ENCODE results near the gene KCNC1.

KCNC1 gene

GRCh38 chr11:17750801-17751165, 16.2 kb downstream of the KCNC1 start:
- no peak for TF ChIP-seq CREB5 (CRISPR knock-in tag; IDR thresholded peaks at IDR 0.05; ENCODE audit: low read depth)

GRCh38 chr11:17751558-17751957, 17.0 kb downstream of the KCNC1 start:
- no peak for TF ChIP-seq BACH2 (CRISPR knock-in tag; IDR thresholded peaks at IDR 0.05; ENCODE audit: borderline replicate concordance)
- no peak for TF ChIP-seq PATZ1 (CRISPR knock-in tag; IDR thresholded peaks at IDR 0.05; ENCODE audit: borderline replicate concordance)
- TF ChIP-seq ZFP3 (CRISPR knock-in tag; IDR thresholded peaks at IDR 0.05) = no peak
- no peak for TF ChIP-seq TOX (CRISPR knock-in tag; IDR thresholded peaks at IDR 0.05; ENCODE audit: borderline replicate concordance)
- no peak for TF ChIP-seq POU6F1 (CRISPR knock-in tag; IDR thresholded peaks at IDR 0.05; ENCODE audit: borderline replicate concordance, low read depth)
- TF ChIP-seq ZNF565 (CRISPR knock-in tag; conservative IDR thresholded peaks at IDR 0.05; ENCODE audit: low read depth) = no peak
- TF ChIP-seq ZFP30 (CRISPR knock-in tag; IDR thresholded peaks at IDR 0.05) = no peak
- ATAC-seq = no peak

More at GRCh38 chr11:17750801-17751165, 16.2 kb downstream of the KCNC1 start:
- no peak for ATAC-seq

- no peak for ATAC-seq
- no peak for TF ChIP-seq CSRNP3 (CRISPR knock-in tag; IDR thresholded peaks at IDR 0.05)
- TF ChIP-seq ZNF565 (CRISPR knock-in tag; conservative IDR thresholded peaks at IDR 0.05; ENCODE audit: low read depth) = no peak
- no peak for TF ChIP-seq ISL1 (CRISPR knock-in tag; IDR thresholded peaks at IDR 0.05)
These were observed 17.6 kb downstream of the KCNC1 start for GRCh38 chr11:17752144-17752543.

GRCh38 chr11:17753153-17753552, 18.6 kb downstream of the KCNC1 start:
- no peak for TF ChIP-seq ESRRG (CRISPR knock-in tag; IDR thresholded peaks at IDR 0.05)
- TF ChIP-seq ZFP3 (CRISPR knock-in tag; IDR thresholded peaks at IDR 0.05) = no peak
- no peak for TF ChIP-seq ZC3H10 (CRISPR knock-in tag; IDR thresholded peaks at IDR 0.05)
- no peak for TF ChIP-seq SNAI2 (CRISPR knock-in tag; IDR thresholded peaks at IDR 0.05)
- TF ChIP-seq ISL1 (CRISPR knock-in tag; IDR thresholded peaks at IDR 0.05) = no peak
- no peak for TF ChIP-seq POU6F1 (CRISPR knock-in tag; IDR thresholded peaks at IDR 0.05; ENCODE audit: borderline replicate concordance, low read depth)
- no peak for TF ChIP-seq PPARA (CRISPR knock-in tag; IDR thresholded peaks at IDR 0.05; ENCODE audit: borderline replicate concordance)
- TF ChIP-seq PATZ1 (CRISPR knock-in tag; IDR thresholded peaks at IDR 0.05; ENCODE audit: borderline replicate concordance) = no peak
- no peak for TF ChIP-seq ZNF8 (CRISPR knock-in tag; IDR thresholded peaks at IDR 0.05)
- no peak for TF ChIP-seq ZNF565 (CRISPR knock-in tag; conservative IDR thresholded peaks at IDR 0.05; ENCODE audit: low read depth)
- no peak for ATAC-seq

- ATAC-seq = no peak
- no peak for TF ChIP-seq TSHZ2 (CRISPR knock-in tag; IDR thresholded peaks at IDR 0.05)
- TF ChIP-seq OSR1 (CRISPR knock-in tag; IDR thresholded peaks at IDR 0.05) = no peak
- TF ChIP-seq CSDC2 (CRISPR knock-in tag; IDR thresholded peaks at IDR 0.05) = no peak
- TF ChIP-seq PATZ1 (CRISPR knock-in tag; IDR thresholded peaks at IDR 0.05; ENCODE audit: borderline replicate concordance) = no peak
- no peak for TF ChIP-seq ZFP3 (CRISPR knock-in tag; IDR thresholded peaks at IDR 0.05)
- TF ChIP-seq PPARA (CRISPR knock-in tag; IDR thresholded peaks at IDR 0.05; ENCODE audit: borderline replicate concordance) = no peak
- no peak for TF ChIP-seq GLIS3 (CRISPR knock-in tag; IDR thresholded peaks at IDR 0.05)
- no peak for TF ChIP-seq ZNF70 (CRISPR knock-in tag; IDR thresholded peaks at IDR 0.05)
- TF ChIP-seq ESRRG (CRISPR knock-in tag; IDR thresholded peaks at IDR 0.05) = no peak
These were observed 19.1 kb downstream of the KCNC1 start for GRCh38 chr11:17753641-17754040.
